CD4-positive, alpha-beta T cell treated with Interferon alpha-2 for 1 hour (primary cell): ENCODE results near the gene EPB41L4B.

ENCODE experiments used
- DNase-seq, 2 donors: peaks; one replicate each; pipeline ENCODE4 v3.0.0-alpha.2; 2020 to 2022

Gene EPB41L4B

DNA sequence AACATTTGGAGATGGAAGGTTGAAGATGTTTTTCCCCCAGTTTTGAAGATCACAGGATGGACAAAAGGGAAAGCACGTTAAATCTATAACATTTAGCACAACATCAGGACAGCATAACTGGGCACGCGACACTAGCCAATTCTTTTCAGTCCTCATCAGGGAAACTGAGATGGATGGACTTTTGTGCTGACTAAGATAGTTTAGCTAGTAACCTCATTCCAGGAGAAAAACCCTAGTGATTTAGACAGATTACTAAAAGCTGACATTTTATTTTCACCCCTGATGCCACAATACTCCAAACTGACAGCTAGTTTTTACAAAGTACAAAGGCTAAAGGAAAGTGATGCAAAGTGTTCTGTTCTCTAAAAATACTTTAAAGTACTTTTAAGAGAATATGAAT, 53.3 kb downstream of the EPB41L4B start:
- no peak for DNase-seq

GRCh38 chr9:109264877-109265587, 55.8 kb downstream of the EPB41L4B start:
- DNase-seq = no peak

DNA sequence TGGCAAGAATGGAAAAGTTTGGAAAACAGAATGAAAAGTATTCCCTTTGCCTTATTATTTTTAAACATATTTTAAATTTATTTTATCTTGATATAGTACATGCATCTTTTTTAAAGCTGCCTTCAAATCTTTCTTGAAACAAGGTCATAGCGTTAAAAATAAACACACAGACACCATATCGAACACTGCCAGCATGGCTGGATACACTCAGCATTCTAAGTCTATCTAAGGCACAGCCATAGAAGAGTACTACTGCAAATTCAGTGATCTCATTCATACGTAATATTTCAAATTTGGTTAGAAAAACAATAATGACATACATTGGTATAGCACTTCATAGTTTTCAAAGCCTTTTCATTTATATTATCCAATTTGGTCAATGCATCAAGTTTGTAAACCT, 57.5 kb downstream of the EPB41L4B start:
- DNase-seq = no peak

DNA sequence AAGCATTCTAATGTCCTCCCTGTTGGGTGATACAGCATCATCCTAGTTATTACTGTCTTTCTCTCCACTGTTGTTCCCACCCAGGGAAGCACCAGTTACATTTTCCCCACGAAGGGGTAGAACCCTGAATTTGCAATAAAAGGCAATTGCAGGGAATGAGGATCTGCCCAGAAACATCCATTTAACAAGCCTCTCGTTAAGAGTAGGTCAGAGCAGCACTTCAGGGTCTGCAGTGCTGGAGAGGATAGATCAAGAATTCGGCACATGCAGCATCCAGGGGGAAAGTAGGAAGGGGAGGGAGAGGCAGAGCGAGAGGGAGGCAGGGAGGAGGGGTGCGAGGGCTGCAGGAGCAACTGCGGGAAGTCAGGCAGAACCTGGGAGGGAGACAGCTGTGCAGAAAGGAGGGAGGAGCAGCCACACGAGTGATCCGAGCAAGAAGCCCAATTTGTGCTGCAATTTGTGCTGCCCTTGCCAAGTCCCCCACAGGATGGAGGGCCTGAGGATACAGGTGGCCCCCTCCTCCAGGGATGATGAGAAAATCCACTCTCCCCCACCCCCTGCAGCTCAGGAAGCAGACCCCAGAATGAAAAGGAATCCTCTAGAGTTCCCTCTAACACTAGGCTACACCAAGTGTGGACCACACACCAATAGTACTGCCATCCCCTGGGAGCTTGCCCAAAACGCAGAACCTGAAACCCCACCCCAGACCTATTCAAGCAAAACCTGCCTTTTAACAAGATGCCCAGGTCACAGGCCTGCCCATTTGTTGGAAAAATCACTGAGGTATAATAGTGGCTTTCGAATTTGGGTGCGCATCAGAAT, 62.2 kb downstream of the EPB41L4B start:
- no peak for DNase-seq

DNA sequence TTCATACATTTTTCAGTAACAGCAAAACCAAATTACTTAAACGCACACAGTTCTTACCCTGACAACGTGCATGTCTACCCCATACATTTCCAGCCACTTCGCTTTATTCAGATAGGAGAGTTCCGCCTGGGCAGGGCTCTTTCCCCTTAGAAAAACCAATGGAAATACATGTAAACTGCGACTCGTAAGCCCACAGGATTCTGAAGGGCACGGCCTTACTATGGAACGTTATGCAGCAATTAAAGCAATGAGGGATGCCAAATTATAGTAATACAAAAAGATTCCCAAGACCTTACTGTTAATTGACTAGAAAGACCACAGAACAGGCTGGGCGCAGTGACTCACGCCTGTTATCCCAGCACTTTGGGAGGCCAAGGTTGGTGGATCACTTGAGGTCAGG, 64.5 kb downstream of the EPB41L4B start:
- no peak for DNase-seq

DNA sequence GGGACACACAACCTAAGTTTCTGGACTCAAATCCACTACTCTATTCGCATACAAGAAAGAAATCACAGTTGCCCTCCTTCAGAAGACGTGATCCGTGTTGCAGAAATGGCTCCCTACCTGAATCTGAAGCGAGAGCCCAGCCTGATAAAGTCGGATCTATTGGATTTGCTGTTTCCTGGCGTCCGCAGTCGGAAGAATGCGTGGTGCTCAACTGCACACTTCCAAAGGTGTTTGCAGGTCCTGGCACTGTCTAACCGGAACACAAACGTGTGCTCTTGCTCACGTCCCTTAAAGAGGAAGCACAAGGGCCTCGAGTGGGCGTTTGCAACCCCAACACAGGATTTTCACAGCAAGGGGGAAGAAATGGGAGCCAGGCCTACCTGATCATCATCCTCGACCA, 65.5 kb downstream of the EPB41L4B start:
- DNase-seq = no peak

DNA sequence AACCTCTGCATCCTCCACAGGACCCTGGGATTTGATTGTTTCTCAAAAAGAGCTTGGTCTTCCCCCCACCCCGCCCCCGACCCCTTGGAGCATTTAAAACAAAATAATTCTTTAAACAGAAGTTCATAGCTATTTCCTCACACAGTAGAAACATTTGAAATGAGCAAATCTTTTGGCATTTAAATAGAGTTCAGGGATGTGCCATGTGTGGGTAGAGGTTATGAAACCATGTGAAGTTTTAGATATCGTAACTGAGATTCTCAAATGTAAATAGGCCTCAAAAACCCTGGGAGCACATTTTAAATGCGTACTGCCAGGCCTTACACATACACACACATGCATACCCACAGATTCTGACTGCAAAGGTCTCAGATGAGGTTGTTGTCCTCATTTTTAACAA, 66.5 kb downstream of the EPB41L4B start:
- DNase-seq = no peak

DNA sequence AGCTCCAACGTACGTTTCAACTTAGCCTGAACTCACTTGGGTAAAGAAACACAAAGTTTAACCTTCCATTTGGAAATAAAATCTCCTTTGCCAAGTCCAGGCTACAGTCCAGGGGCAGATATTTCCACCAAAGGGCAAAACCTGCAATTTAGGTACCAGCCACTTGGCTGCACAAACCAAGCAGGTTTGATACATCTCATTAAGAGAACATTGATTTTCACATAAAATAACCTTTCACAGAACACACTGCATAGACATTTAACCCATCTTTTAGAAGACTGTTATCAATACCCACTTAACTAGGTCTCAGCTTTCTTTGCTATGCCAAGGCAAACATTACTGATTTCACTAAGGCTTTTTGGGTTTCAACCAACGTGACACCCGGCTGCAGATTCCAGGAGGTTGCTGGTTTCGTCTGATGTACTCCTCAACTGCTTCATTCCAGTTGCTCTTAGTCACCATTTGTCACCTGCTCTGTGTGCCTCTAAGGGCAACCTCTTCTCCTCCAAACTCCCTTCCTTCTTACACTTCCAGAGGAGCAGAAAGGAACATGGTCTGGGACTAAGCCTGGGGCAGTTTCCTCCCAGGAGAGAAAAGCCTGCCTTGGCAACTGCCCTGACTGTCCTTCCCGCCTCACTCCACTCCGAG, 67.1 kb downstream of the EPB41L4B start:
- DNase-seq = no peak

- DNase-seq = no peak
Observed at GRCh38 chr9:109253241-109253636, 67.6 kb downstream of the EPB41L4B start.

GRCh38 chr9:109252291-109252690, 68.6 kb downstream of the EPB41L4B start:
- no peak for DNase-seq

- DNase-seq = no peak
Observed at GRCh38 chr9:109251776-109252106, 69.1 kb downstream of the EPB41L4B start.

GRCh38 chr9:109251080-109251775, 69.6 kb downstream of the EPB41L4B start:
- DNase-seq = no peak

DNA sequence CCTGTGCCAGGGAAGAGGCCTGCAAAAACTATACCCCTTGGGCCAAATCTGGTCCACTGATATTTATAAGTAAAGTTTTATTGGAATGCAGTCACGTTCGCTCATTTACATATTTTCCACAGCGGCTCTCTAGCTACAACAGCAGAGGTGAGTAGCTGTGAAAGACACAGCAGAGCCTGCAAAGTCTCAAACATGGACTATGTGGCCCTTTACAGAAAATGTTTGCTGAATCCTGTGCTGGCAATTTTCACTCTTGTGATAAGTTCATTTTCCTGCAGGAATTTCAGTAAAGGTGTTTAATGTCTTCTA, 70.1 kb downstream of the EPB41L4B start:
- DNase-seq = no peak

GRCh38 chr9:109250311-109250741, 70.5 kb downstream of the EPB41L4B start:
- no peak for DNase-seq

DNA sequence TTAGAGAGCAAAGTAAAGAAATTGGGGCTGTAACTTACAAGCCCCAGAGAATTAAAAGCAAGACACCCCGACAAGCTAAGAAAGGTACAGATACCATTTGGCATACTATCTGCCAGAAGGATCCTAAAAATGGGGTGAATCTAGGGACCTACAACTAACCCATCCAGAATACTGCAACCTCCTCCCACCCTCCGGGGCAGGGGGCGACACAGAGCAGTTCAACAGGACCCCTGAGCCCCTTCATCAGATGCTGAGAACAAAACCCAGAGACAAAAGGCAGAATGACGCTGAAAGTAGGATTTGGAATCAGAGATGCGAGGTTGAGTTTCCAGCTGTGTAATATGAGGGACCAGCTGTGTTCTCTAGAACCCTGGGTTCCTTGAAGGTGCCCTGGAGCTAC, 71.2 kb downstream of the EPB41L4B start:
- DNase-seq = no peak

DNA sequence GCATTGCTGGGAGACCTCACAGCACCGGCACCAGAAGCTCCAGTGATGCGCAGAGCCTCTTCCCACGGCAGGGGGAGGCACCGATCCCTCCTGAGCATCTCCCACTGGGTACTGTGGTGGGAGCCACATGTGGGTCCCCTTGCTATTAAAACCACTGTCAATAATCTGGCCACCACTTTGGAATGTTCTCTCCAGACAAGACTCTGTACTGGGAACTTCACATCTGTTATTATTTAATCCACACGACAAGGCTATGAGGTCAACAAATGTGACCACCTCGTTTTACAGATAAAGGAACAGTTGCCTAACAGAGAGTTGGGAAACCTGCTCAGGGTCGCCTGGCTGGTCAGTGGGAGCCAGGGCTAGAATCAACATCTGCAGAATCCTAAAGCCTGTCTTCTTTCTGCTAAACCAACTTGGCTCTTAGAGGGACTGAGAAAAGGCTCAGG, 72.7 kb downstream of the EPB41L4B start:
- DNase-seq = no peak

DNA sequence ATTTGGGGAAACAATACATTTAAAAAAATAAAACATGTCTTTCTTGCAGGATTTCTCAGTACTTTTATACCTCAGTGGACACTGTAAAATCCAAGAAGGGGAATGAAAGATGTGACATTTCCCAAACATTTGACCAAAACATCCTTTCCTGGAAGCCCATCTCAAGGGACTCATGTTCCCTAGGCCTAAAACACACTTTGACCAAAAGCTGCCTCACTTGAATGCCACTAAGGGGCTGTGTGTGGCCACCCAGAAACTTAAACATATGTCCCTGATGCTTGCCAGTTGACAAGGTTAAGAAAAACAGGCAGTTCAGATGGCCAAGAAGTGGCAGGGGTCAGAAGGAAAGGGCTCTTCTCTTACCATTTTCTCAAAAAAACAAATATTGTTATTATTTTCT, 73.6 kb downstream of the EPB41L4B start:
- DNase-seq = no peak

GRCh38 chr9:109246533-109246932, 74.3 kb downstream of the EPB41L4B start:
- no peak for DNase-seq

DNA sequence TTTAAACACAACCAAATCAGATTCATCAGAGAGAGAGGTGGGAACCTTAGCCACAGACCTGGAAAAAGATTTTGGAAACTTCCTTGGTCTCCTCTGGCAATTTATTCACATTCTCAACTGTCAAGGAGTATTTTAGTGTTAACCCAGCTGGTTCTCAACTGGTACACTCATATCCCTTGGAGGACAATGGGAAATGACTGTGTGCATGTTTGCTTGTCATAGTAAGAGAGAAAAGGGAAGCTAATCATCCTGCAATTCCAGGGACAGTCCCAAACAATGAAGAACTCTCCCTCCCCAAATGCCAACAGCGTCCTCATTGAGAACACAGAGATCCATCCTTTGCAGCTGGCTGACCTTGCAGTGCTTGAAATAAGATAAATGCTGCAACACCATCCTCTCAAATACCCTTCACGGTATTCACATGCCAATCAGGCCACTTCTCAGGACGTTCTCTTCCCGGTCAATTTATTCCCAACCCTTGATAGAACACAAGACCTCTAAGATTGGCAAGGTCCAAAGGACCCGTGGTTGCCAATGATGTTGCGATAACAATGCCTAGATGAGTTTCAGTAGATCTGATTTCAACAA, 75.5 kb downstream of the EPB41L4B start:
- no peak for DNase-seq

DNA sequence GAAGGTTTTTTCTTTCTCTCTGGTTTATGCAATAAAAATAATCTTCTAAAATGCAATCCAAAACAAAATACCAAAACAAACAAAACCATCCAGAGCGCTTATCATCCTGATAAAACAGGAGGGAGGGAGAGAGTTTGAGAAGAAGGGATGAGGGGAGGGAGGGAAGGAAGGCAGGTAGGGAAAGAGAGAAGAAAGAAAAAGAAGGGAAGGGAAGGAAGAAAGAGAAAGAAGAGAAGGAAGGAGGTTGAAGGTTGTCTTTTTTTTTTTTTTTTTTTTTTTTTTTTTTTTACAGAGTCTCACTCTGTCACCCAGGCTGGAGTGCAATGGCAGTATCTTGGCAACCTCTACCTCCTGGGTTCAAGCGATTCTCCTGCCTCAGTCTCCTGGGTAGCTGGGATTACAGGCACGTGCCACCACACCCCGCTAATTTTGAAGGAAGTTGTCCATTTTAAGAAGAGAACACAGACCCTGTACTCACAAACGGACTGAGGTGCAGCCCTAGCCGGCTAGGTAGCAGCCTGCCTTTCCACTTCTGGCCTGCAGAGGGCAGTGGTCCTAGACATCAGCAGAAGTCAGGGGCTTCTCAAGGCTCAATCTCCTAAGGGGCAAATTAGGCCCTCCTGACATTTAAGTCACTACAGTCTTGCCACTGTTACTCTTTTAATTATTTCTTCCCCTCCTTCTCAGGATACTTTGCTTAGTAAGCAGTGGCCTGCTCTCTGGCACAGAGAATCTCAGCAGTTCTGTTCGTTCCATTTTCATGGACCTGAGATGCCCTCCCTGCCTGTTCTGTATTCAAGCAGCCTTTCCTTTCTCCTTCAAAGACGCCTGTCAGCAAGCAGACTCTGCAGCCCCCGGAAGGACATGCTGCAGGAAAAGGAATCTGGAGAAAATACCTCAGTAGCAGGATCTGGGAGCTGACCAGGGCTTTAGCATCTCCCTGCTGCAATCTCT, 76.4 kb downstream of the EPB41L4B start:
- peak; percentile 51 to 64 for DNase-seq

DNA sequence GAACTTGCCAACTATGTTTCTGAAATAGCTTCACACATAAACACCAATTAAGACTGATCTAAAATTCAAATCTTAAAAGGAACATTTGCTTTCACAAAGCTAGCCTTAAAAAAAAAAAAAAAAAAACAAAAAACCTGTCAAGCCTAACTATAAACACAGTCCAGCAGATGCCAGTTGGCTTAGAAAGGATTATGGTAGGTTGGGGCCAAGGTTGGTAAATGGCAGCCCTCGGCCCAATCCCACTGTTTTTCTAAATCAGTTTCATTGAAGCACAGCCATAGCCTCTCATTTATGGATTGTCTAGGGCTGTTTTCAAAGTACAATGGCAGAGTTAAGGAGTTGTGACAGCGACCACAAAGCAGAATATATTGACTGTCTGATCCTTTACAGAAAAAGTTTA, 78.1 kb downstream of the EPB41L4B start:
- no peak for DNase-seq

DNA sequence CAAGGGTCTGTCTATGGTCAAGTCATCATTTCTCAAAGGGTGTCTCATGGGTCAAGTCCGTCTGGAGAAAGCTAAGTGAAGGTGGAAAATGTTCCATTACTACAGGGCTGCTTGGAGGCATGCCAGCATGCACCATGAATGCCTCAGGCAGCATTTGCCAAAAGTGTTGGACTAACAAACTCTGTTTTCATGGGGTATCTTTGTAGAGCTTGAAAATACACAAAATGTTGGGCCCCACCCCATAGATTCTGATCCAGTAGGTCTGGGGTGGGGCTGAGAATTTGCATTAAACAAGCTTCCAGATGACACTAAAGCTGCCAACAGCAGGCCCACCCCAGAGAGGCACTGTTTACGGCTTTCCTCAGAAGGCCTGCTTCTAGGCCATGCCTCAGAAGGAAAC, 78.8 kb downstream of the EPB41L4B start:
- DNase-seq = no peak
